Measurements from ENCODE around the gene IL17RD. TPM values are rescaled to one million over a fixed set of nuclear protein-coding genes. Genes with fewer than 3 reads are reported as not detected.

The IL17RD gene
- total RNA-seq, 1 experiment from 2014 or later: 31.7 TPM

DNA sequence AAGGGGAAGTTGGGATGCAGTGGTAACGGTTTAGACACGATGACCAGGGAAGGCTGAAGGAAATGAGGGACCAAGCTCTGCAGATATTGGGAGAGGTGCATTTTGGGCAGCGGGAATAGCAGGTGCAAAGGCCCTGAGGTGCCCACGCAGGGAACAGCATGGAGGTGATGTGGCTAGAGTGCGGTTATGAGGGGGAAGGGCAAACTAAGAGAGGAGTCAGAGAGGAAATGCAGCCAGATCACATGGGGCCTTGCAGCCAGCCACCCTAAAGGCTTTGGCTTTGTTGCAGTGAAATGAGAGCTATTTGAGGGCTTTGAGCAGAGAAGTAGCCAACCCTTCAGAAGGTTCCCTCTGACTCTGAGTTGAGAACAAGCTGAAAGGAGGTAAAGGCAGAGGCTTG lies 102.1 kb downstream of the IL17RD start:
- Histone ChIP-seq H3T11ph (ENCODE audit: low read length) (no peak overlapping the region), H3K56ac (ENCODE audit: insufficient read length, low read depth, low read length) (no peak overlapping the region), H3K18ac (ENCODE audit: insufficient read length, low read depth, low read length) (no peak overlapping the region), H2AK5ac (ENCODE audit: insufficient read length, low read length) (no peak overlapping the region), H2AFZ (ENCODE audit: low read length) (no peak overlapping the region), H2BK5ac (ENCODE audit: insufficient read length, low read length) (no peak overlapping the region), H4K8ac (replicated peaks; ENCODE audit: insufficient read length, low read depth, low read length) (no peak overlapping the region), H3K4me1 (ENCODE audit: insufficient read depth, low read length) (peaks cover 3% of the 10 kb centered on the region; the same call in 1 of the 2 replicates), H3K79me2 (ENCODE audit: insufficient read depth, low read length) (no peaks in the 10 kb centered on the region), H3K23ac (ENCODE audit: insufficient read length, low read depth, low read length) (no peak overlapping the region), H3K4ac (ENCODE audit: low read depth, low read length) (no peak overlapping the region), H2BK120ac (ENCODE audit: low read depth, low read length, poor library complexity, severe bottlenecking) (no peak overlapping the region), H4K5ac (ENCODE audit: insufficient read length, low read depth, low read length) (no peak overlapping the region), H3K23me2 (ENCODE audit: insufficient read length, low read depth, low read length, poor library complexity, severe bottlenecking) (no peaks in the 10 kb centered on the region), H3K79me1 (ENCODE audit: insufficient read depth, low read depth, low read length, poor library complexity, severe bottlenecking) (no peaks in the 10 kb centered on the region), H4K20me1 (ENCODE audit: control insufficient read depth, insufficient read depth, insufficient read length) (no peaks in the 10 kb centered on the region), H2BK20ac (ENCODE audit: low read depth, low read length, poor library complexity, severe bottlenecking) (no peak overlapping the region), H2BK12ac (ENCODE audit: insufficient read length, low read depth, low read length) (no peak overlapping the region), H3K27ac (ENCODE audit: insufficient read length, low read depth, low read length) (no peak overlapping the region), H4K91ac (ENCODE audit: insufficient read length, low read depth, low read length) (no peak overlapping the region), H3K9me3 (ENCODE audit: control insufficient read depth, low read depth, low read length) (no peaks in the 10 kb centered on the region), H2BK15ac (ENCODE audit: low read depth, low read length) (no peak overlapping the region), H3K27me3 (ENCODE audit: insufficient read depth, low read length) (no peaks in the 10 kb centered on the region), H3K14ac (ENCODE audit: insufficient read depth, low read length) (no peak overlapping the region), H3K9ac (ENCODE audit: extremely low read depth, insufficient read length, low read length) (no peak overlapping the region), H3K4me2 (ENCODE audit: insufficient read depth, insufficient read length, low read length) (no peak overlapping the region)
- H3K9me3 Mint-ChIP-seq: no peaks in the 10 kb centered on the region
- no CpG with 5 or more reads among the region's 5 CpGs for WGBS (ENCODE audit: extremely low coverage, insufficient read length, low lambda C conversion rate)
- H3K27me3 Mint-ChIP-seq (ENCODE audit: low read depth): no peaks in the 10 kb centered on the region
- no peaks in the 10 kb centered on the region; a peak in 1 of 7 replicates for H3K36me3 Mint-ChIP-seq (ENCODE audit: insufficient read depth in 1 of 3, low read depth in 3 of 3)
- TF ChIP-seq, protein P1, sequence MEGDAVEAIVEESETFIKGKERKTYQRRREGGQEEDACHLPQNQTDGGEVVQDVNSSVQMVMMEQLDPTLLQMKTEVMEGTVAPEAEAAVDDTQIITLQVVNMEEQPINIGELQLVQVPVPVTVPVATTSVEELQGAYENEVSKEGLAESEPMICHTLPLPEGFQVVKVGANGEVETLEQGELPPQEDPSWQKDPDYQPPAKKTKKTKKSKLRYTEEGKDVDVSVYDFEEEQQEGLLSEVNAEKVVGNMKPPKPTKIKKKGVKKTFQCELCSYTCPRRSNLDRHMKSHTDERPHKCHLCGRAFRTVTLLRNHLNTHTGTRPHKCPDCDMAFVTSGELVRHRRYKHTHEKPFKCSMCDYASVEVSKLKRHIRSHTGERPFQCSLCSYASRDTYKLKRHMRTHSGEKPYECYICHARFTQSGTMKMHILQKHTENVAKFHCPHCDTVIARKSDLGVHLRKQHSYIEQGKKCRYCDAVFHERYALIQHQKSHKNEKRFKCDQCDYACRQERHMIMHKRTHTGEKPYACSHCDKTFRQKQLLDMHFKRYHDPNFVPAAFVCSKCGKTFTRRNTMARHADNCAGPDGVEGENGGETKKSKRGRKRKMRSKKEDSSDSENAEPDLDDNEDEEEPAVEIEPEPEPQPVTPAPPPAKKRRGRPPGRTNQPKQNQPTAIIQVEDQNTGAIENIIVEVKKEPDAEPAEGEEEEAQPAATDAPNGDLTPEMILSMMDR (conservative IDR thresholded peaks at IDR 0.05): no peak
- no peak overlapping the region for H3K4me3 Mint-ChIP-seq
- no peak for DNase-seq
- peak overlapping the region in 2 of 3 experiments; percentile 4 to 71; a peak in 4 of 7 replicates for H3K27ac Mint-ChIP-seq
- H3K4me1 Mint-ChIP-seq: peaks cover 29 to 31% of the 10 kb centered on the region in 2 experiments
